SK-MEL-5 (cell line): Measurements from ENCODE around the gene EGLN3. TPM values are rescaled to one million over a fixed set of nuclear protein-coding genes. Genes with fewer than 3 reads are reported as not detected.
"Not testable (repeated sequence)": the region's sequence is repeated elsewhere in the genome, so short reads cannot be mapped to it uniquely, and the experiment has no call there.

Experiments used
- DNase-seq: peaks from one replicate; pipeline ENCODE4 v3.0.0-alpha.2; 2016; ENCODE audit warnings: low read depth, low spot score
- in situ Hi-C: cut with HindIII; loops from 2 replicates; pipeline ENCODE4 v1.10.0; 2016; ENCODE audit warnings: low sequenced_read_pairs, high pct_unique_total_duplicates, low pct_unique_long_range_greater_than_20kb
- total RNA-seq: library from RNA; depleted of rRNA; stranded (reverse); fragments of >200 nt; shearing (Covaris generic); gene quantifications from 2 replicates; pipeline ENCODE4 v1.2.3, GENCODE V29; 2014

The EGLN3 gene
- total RNA-seq, 1 experiment from 2014 or later = 22.8 TPM

- DNase-seq, in situ Hi-C loops: not testable (repeated sequence)
Measured at GRCh38 chr14:33926967-33927366, 23.9 kb downstream of the EGLN3 start.

DNA sequence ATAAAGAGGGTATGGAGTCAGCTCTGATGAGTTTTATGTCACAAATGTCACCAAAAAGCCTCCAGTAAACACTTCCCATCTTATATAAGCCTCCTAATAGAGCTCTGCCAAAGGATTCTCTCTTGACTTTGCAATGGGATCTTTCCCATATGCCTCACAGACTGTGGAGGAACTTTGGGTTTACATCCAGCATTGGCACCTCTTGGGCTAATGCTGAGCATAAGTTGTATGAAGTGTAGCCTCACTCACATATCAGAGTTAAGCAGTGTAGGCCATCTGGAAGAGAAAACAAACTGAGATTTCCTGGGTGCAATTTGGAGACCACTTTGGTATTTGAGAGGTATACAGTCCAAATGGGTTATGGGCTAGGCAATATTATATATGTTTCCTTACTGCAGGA is 24.9 kb downstream of the EGLN3 start:
- DNase-seq = no peak
- in situ Hi-C loops = no loop called here

- in situ Hi-C loops = no loop called here
- no peak for DNase-seq
Measured at GRCh38 chr14:33925235-33925634, 25.6 kb downstream of the EGLN3 start.

DNA sequence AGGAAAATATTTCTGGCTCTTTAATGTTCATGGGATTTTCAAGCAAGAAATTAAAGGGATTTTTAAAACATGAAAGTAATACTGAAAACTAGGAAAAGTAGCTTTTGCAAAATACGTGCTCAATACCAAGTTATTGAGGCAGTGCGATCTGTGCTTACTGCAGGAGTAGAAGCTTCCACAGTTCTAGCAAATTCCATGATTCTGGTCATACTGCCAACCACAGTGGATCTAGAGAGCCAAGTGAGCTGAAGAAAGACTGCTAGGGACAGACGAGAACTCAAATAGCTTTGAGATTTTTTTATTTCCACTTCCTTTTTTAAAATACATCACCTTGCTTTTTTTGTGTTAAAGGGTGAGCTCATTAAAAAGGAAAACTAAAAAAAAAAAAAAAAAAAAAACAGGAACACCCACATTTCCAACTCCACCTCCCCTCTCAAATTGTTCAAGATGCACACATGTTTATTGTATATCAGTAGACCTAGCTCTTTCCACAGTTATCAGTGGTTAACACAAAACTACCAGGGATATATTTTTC is 26.2 kb downstream of the EGLN3 start:
- in situ Hi-C loops = no loop called here
- DNase-seq = no peak

- DNase-seq = no peak
- in situ Hi-C loops = no loop called here
Measured at GRCh38 chr14:33922125-33922524, 28.7 kb downstream of the EGLN3 start.

DNA sequence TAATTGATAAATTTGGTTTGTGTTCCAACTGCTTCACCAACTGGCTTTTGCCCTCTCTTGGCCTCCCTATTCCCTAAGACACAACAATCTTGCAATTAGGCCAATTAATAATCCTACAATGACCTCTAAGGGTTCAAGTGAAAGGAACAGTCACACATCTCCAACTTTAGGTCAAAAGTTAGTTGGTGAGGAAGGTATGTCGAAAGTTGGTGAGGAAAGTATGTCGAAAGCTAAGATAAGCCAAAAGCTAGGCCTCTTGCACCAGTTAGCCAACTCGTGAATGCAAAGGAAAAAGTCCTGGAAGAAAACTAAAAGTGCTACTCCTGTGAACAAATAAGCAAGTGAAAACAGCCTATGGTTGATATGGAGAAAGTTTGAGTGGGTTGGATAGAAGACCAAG is 32.6 kb downstream of the EGLN3 start:
- DNase-seq = no peak
- in situ Hi-C loops = no loop called here

DNA sequence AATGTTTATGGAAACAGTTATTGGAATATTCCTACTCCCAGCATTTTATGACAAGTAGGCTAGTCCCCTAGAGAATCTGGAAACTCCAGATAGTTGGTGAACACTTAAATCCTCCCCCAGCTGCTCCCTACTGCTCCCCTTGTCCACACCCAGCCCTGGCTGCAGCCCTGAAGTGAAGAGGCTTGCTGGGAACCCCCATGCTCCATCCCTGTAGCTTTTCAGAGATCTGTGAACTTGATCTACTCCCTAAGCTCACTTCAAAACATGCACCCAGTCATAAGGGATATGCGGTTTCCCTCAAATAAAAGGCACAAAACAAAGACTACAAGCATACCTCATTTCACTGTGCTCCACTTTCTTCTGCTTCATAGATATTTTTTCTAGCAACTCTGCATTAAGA is 33.2 kb downstream of the EGLN3 start:
- DNase-seq = no peak
- in situ Hi-C loops = no loop called here

DNA sequence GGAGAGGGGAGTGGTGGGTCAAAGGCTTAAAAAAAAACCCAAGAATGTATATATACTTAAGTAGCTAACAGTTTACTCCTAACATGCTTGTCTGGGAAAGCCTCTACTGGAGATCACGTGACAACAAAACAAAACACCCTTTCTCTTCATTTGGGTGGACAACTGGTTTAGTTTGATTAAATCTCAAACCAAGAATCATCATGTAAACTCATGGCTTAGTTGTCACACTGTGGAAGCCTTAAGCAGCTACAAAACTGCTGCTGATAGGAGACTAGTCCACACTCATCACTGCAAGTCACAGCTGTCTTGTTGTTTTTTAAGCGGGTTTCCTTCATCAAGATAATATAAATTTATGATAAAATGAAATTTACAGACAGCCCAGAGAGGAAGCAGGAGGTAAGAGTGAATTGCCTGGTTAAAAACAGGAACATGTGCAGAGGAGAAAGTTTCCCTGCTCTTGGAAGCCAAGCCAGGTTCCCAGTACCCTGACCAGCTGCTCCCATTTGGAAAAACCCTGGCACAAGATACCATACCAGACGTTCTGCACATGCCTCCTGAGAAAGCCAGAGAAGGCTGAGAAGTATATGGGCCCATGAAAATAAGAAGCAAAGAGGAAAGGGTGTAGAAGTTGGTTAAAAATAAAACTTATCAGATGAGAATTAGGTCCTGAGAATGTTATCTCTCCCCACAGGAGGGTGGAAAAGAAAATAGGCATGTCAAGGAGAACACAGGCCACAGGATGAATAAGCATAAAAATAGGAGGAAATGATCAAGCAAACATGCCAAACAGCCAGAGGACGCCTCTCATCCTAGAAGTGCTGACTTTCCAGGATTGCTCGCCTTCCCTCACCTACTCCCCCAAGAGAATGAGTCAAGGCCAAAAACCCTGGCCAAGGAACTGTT is 34.0 kb downstream of the EGLN3 start:
- no peak for DNase-seq
- in situ Hi-C loops = no loop called here

DNA sequence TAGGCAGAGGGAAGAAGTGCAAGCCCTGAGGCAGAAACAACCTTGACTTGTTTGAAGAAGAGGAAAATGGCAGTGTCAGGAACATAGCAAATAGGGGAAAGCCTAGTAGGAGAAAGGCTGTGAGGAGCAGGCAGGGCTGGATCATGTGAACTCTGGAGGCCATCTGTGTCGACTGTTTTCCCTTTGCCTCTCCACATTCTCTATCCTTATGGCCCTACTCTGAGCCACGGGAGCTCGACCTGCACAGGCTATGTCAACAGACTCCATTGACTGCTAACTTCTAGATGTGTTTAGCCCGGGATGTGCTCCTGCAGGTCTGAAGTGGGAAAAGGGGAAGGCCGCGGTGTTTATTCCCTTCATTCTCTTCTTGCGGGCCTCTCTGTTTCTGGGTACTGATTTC is 35.2 kb downstream of the EGLN3 start:
- DNase-seq = no peak
- in situ Hi-C loops = no loop called here

- DNase-seq = no peak
- in situ Hi-C loops = no loop called here
Measured at GRCh38 chr14:33914676-33915516, 36.0 kb downstream of the EGLN3 start.

DNA sequence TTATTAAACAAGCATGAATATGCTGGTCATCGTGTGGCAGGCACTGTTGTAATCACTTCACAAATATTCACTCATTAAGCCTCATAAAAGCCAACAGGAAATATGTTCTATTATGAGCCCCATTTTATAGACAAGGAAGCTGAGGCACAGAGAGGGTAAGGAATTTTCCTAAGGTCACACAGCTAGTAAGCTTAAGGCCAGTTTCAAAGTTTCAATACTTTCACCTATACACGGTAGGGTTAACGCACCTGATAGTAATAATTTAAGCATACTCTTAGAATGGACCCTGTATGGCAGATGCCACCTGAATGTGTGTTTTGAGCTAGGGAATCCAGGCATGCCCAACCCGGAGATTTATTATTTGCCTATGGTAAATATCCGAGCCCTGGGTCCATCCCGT is 39.8 kb downstream of the EGLN3 start:
- in situ Hi-C loops = no loop called here
- no peak for DNase-seq

GRCh38 chr14:33910435-33910834 is 40.4 kb downstream of the EGLN3 start:
- no peak for DNase-seq
- in situ Hi-C loops = no loop called here

DNA sequence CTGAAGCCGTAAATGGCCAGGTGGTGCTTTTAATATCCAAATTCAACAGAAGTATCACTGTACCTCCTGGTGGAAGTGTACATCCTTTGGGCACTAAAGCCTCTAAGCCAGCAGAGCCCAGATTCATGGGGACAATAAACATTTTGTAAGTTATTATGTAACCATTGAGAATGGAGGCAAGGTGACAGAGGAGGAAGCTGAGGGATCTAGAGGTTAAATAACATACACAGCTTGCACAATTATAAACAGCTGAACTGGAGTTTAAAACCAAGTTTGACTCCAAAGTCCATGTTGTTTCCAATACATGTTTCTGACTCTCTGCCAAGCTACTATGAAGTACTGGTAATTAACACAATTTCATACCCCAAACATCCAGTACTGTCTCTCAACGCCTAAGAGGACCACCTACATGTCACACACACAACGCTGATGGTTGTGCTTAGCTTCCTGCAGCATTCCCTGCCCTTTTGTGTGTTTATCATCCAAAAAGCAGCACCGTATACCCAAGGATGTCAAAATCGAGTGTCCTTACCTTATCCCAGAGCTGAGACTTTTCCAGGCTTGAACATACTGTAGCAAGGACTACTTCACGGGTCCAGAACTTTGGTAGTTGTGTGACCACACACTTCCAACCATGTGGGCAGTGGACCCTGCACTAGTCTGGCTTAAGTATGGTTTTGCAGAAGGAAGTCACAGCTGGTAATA is 41.3 kb downstream of the EGLN3 start:
- in situ Hi-C loops = no loop called here
- DNase-seq = no peak

DNA sequence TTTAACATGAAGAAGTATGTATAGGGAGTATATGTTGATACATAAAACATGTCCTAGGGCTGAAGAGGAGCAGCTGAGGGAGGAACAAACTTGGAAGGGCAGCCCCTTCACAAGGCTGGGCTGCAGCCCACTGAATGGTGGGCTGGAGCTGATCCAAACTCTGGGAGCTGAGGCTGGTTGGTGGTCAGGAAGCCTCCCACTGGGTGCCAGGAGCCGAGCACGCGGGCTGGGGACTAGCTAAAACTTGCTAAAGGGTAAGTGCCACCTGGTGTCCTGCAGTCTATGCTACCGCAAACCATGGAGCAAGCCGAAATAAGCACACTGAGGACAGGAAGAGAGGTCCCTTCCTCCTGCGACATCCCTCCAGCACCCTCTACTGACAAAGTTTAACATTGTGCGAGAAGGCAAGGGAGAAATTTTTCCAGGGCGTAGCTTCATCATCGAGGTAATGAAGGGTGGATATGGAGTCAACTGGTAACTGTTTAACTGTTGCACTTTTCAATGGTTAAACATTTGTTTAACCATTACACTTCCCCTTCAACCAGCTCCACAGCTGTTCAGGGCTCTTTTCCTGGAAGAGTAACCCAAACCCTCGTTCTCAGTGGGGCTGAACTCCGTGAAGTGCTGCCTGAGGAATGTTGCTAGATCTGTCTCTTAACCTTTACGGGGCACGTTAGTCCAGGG is 42.2 kb downstream of the EGLN3 start:
- no peak for DNase-seq
- in situ Hi-C loops = no loop called here

DNA sequence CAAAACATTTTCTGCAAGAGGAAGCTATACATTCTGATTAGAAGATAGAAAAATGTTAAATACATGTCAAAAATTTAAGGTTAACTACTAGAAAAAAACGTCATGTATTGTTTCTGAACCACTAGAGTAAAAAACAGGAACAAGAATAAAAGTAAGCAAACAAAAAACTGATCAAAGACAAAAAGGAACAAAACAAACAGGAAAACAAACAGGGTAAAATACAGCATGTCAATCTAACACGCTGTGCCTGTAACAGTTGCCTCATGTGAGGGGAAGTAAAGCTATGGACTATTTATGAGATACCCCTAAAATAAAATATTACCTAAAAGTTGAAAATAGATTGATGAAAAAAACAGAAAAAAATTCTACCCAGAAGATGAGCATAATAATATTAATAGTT is 43.9 kb downstream of the EGLN3 start:
- in situ Hi-C loops = no loop called here
- no peak for DNase-seq

- DNase-seq = no peak
Measured at GRCh38 chr14:33904609-33905008, 46.3 kb downstream of the EGLN3 start.

GRCh38 chr14:33903369-33903768 is 47.5 kb downstream of the EGLN3 start:
- DNase-seq = no peak
- in situ Hi-C loops = no loop called here

More at GRCh38 chr14:33904609-33905008, 46.3 kb downstream of the EGLN3 start:
- in situ Hi-C loops = no loop called here
